ENCODE results near the gene DNAJC7. TPM values are rescaled to one million over a fixed set of nuclear protein-coding genes. Genes with fewer than 3 reads are reported as not detected.

DNAJC7 gene
- total and polyA plus RNA-seq, 9 of the 15 experiments (the other 6 are each of a cell fraction or from before 2014, with no cell fraction given), result 85.8 to 262 (median 157) TPM

GRCh38 chr17:41967141-41967920 lies 49.9 kb downstream of the DNAJC7 start (continued):
- TF ChIP-seq, protein P1, sequence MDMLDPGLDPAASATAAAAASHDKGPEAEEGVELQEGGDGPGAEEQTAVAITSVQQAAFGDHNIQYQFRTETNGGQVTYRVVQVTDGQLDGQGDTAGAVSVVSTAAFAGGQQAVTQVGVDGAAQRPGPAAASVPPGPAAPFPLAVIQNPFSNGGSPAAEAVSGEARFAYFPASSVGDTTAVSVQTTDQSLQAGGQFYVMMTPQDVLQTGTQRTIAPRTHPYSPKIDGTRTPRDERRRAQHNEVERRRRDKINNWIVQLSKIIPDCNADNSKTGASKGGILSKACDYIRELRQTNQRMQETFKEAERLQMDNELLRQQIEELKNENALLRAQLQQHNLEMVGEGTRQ (CRISPR knock-in tag; IDR thresholded peaks at IDR 0.05), result no peak
- TF ChIP-seq TARDBP (IDR thresholded peaks at IDR 0.05) (no peak), RBM22 (IDR thresholded peaks at IDR 0.05; ENCODE audit: low read depth, low read length, poor library complexity, severe bottlenecking) (peak; percentile 73), ZNF449 (CRISPR knock-in tag; IDR thresholded peaks at IDR 0.05) (no peak), NELFE (IDR thresholded peaks at IDR 0.05; ENCODE audit: insufficient read depth, insufficient read length) (no peak), E4F1 (CRISPR knock-in tag; IDR thresholded peaks at IDR 0.05; ENCODE audit: borderline replicate concordance) (no peak), GABPA (tag; conservative IDR thresholded peaks at IDR 0.05; ENCODE audit: low read depth) (no peak), ZNF561 (CRISPR knock-in tag; conservative IDR thresholded peaks at IDR 0.05) (no peak), SIN3B (IDR thresholded peaks at IDR 0.05; ENCODE audit: low read depth) (no peak), PRMT5 (CRISPR knock-in tag; IDR thresholded peaks at IDR 0.05) (no peak), ZNF212 (CRISPR knock-in tag; IDR thresholded peaks at IDR 0.05) (no peak), SRSF7 (optimal IDR thresholded peaks at IDR 0.05; ENCODE audit: low read depth, low read length) (no peak), KLF6 (CRISPR knock-in tag; IDR thresholded peaks at IDR 0.05; ENCODE audit: borderline replicate concordance) (no peak), RBBP5 (IDR thresholded peaks at IDR 0.05; ENCODE audit: borderline replicate concordance, insufficient read depth, low read length, poor library complexity, severe bottlenecking) (peak; percentile 21), HDAC2 (IDR thresholded peaks at IDR 0.05) (no peak; the same call in 1 of the 2 replicates), BCOR (IDR thresholded peaks at IDR 0.05) (peak; percentile 85), GTF2E2 (tag; IDR thresholded peaks at IDR 0.05) (no peak), U2AF1 (optimal IDR thresholded peaks at IDR 0.05; ENCODE audit: low read depth, low read length) (no peak), LEF1 (IDR thresholded peaks at IDR 0.05) (no peak), ATF7 (IDR thresholded peaks at IDR 0.05) (no peak), SLC30A9 (CRISPR knock-in tag; IDR thresholded peaks at IDR 0.05) (no peak), FOXK2 (conservative IDR thresholded peaks at IDR 0.05 in 1 of 2, IDR thresholded peaks at IDR 0.05 in 1 of 2; ENCODE audit: low read depth in 2 of 2) (no peak)
- TF ChIP-seq, protein P2, sequence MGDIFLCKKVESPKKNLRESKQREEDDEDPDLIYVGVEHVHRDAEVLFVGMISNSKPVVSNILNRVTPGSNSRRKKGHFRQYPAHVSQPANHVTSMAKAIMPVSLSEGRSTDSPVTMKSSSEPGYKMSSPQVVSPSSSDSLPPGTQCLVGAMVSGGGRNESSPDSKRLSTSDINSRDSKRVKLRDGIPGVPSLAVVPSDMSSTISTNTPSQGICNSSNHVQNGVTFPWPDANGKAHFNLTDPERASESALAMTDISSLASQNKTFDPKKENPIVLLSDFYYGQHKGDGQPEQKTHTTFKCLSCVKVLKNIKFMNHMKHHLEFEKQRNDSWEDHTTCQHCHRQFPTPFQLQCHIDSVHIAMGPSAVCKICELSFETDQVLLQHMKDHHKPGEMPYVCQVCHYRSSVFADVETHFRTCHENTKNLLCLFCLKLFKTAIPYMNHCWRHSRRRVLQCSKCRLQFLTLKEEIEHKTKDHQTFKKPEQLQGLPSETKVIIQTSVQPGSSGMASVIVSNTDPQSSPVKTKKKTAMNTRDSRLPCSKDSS (IDR thresholded peaks at IDR 0.05; ENCODE audit: low read depth, partially characterized antibody), result no peak
